ENCODE data around the gene ZNF629. TPM values are rescaled to one million over a fixed set of nuclear protein-coding genes. Genes with fewer than 3 reads are reported as not detected.

The ZNF629 gene
- total RNA-seq, result 1 to 10 TPM; 3.7 to 4.8 (median 4.3) TPM
- long read RNA-seq, result 0 reads

- Histone ChIP-seq H3K27ac (peak within 1 kb of the TSS; percentile 66 to 76 (median 73)), H3K36me3 (peaks cover 0 to 14% (median 2%) of the 10 kb centered on the region in 4 donors), H3K9me3 (no peaks in the 10 kb centered on the region), H3K27me3 (no peaks in the 10 kb centered on the region), H3K4me1 (peaks cover 0 to 6% (median 0%) of the 10 kb centered on the region in 4 donors), H3K4me3 (peak within 1 kb of the TSS; percentile 77 to 98 (median 91))
- TF ChIP-seq POLR2A (IDR thresholded peaks at IDR 0.05), result no peak
- TF ChIP-seq CTCF (IDR thresholded peaks at IDR 0.05), result no peak
- ATAC-seq, result peak; percentile 81 to 89 (median 84)
- DNase-seq, result peak; percentile 54 to 73 (median 65)
- intact Hi-C loops (cut with DNase I), result no loop called here
- 0% methylated on average over 7 of the region's 37 CpGs for WGBS (ENCODE audit: insufficient coverage, low coverage, low lambda C conversion rate, missing lambda C conversion rate)
Observed at GRCh38 chr16:30786936-30787612, at the start of gene ZNF629. ZNF629 (minus strand) TSS chr16:30787205; CDS start chr16:30784482, 2,723 bp downstream.

GRCh38 chr16:30834130-30834740 is 47.2 kb upstream of the ZNF629 start:
- WGBS (ENCODE audit: insufficient coverage, low coverage, low lambda C conversion rate, missing lambda C conversion rate), result 94% methylated on average over 21 of the region's 44 CpGs
- Histone ChIP-seq H3K27me3 (no peaks in the 10 kb centered on the region), H3K4me1 (no peaks in the 10 kb centered on the region), H3K36me3 (no peaks in the 10 kb centered on the region), H3K27ac (no peak overlapping the region), H3K9me3 (no peaks in the 10 kb centered on the region), H3K4me3 (no peak overlapping the region)
- DNase-seq (no peak), ATAC-seq (peak in 1 of 4 donors; percentile 45)
- TF ChIP-seq POLR2A (IDR thresholded peaks at IDR 0.05), result no peak
- no peak for TF ChIP-seq CTCF (IDR thresholded peaks at IDR 0.05)
- intact Hi-C loops (cut with DNase I), result no loop called here

- intact Hi-C loops (cut with DNase I), result no loop called here
- TF ChIP-seq POLR2A (IDR thresholded peaks at IDR 0.05) (no peak), CTCF (IDR thresholded peaks at IDR 0.05) (no peak)
- Histone ChIP-seq H3K36me3 (no peaks in the 10 kb centered on the region), H3K4me3 (no peak overlapping the region), H3K27me3 (no peaks in the 10 kb centered on the region), H3K9me3 (no peaks in the 10 kb centered on the region), H3K4me1 (no peaks in the 10 kb centered on the region), H3K27ac (no peak overlapping the region)
- ATAC-seq (no peak), DNase-seq (no peak)
- WGBS (ENCODE audit: insufficient coverage, low coverage, low lambda C conversion rate, missing lambda C conversion rate), result 81% methylated on average over 3 of the region's 6 CpGs
Observed at GRCh38 chr16:30830072-30830417, 43.0 kb upstream of the ZNF629 start.

- H3K27me3 ChIP-seq, result no peaks in the 10 kb centered on the region
- H3K4me3 ChIP-seq, result no peak overlapping the region
- no peaks in the 10 kb centered on the region for H3K4me1 ChIP-seq
- H3K27ac ChIP-seq, result no peak overlapping the region
- no peaks in the 10 kb centered on the region for H3K36me3 ChIP-seq
- ATAC-seq (no peak), DNase-seq (no peak)
- H3K9me3 ChIP-seq, result no peaks in the 10 kb centered on the region
- TF ChIP-seq POLR2A (IDR thresholded peaks at IDR 0.05) (no peak), CTCF (IDR thresholded peaks at IDR 0.05) (no peak)
- intact Hi-C loops (cut with DNase I), result no loop called here
- WGBS (ENCODE audit: insufficient coverage, low coverage, low lambda C conversion rate, missing lambda C conversion rate), result 54% methylated on average over 11 of the region's 15 CpGs
Observed at GRCh38 chr16:30829130-30830071, 42.4 kb upstream of the ZNF629 start.

All from right lobe of liver (tissue), 6 donors.